ENCODE measurements around the gene ACAP3.

GRCh38 chr1:1337793-1338147 is 30.0 kb upstream of the ACAP3 start:
- TF ChIP-seq GATA2 (IDR thresholded peaks at IDR 0.05; ENCODE audit: low read depth, low read length) (no peak), GATA3 (IDR thresholded peaks at IDR 0.05; ENCODE audit: low read depth, low read length) (no peak)
